GM19351 (cell line): ENCODE data around the gene FIBP.

Source experiments
- ATAC-seq: cut with Tn5 transposase; IDR thresholded peaks from one replicate; pipeline ENCODE4 v1.9.1; 2021; ENCODE audit warnings: mild to moderate bottlenecking, moderate library complexity; ENCODE audit not compliant: unreplicated experiment

The FIBP gene

GRCh38 chr11:65871811-65872548 lies 16.3 kb downstream of the FIBP start:
- no peak for ATAC-seq

GRCh38 chr11:65870706-65871681 lies 17.3 kb downstream of the FIBP start:
- no peak for ATAC-seq

GRCh38 chr11:65870307-65870658 lies 18.0 kb downstream of the FIBP start:
- ATAC-seq = no peak

GRCh38 chr11:65869643-65870306 lies 18.5 kb downstream of the FIBP start:
- ATAC-seq = no peak

GRCh38 chr11:65868907-65869306 lies 19.4 kb downstream of the FIBP start:
- no peak for ATAC-seq

- no peak for ATAC-seq
Observed at GRCh38 chr11:65868076-65868667, 20.1 kb downstream of the FIBP start.

- no peak for ATAC-seq
Observed at GRCh38 chr11:65867284-65868071, 20.8 kb downstream of the FIBP start.

- no peak for ATAC-seq
Observed at GRCh38 chr11:65866509-65867283, 21.6 kb downstream of the FIBP start.

- no peak for ATAC-seq
Observed at GRCh38 chr11:65865550-65866172, 22.6 kb downstream of the FIBP start.

GRCh38 chr11:65864706-65865471 lies 23.4 kb downstream of the FIBP start:
- ATAC-seq = no peak

- no peak for ATAC-seq
Observed at GRCh38 chr11:65863889-65864705, 24.2 kb downstream of the FIBP start.

- no peak for ATAC-seq
Observed at GRCh38 chr11:65862941-65863888, 25.1 kb downstream of the FIBP start.

- ATAC-seq = no peak
Observed at GRCh38 chr11:65862191-65862735, 26.0 kb downstream of the FIBP start.

- no peak for ATAC-seq
Observed at GRCh38 chr11:65861533-65862183, 26.6 kb downstream of the FIBP start.

- no peak for ATAC-seq
Observed at GRCh38 chr11:65861165-65861505, 27.1 kb downstream of the FIBP start.
